ENCODE measurements around the gene RMND5B. TPM values are rescaled to one million over a fixed set of nuclear protein-coding genes. Genes with fewer than 3 reads are reported as not detected.

Gene RMND5B
- total RNA-seq, 1 donor from 2014 or later: 39.5 TPM

- Mint-ChIP-seq H3K9me3 (ENCODE audit: unreplicated experiment) (no peaks in the 10 kb centered on the region), H3K36me3 (ENCODE audit: unreplicated experiment) (no peaks in the 10 kb centered on the region), H3K27ac (ENCODE audit: unreplicated experiment) (no peak overlapping the region), H3K27me3 (ENCODE audit: unreplicated experiment) (no peaks in the 10 kb centered on the region), H3K4me1 (ENCODE audit: unreplicated experiment) (no peaks in the 10 kb centered on the region), H3K4me3 (ENCODE audit: unreplicated experiment) (no peak overlapping the region)
- no peak for DNase-seq (ENCODE audit: extremely low spot score, unreplicated experiment)
- TF ChIP-seq CTCF (IDR thresholded peaks at IDR 0.05): no peak
Measured at GRCh38 chr5:178121391-178122276, 9.2 kb upstream of the RMND5B start.

GRCh38 chr5:178122346-178122745 lies 8.5 kb upstream of the RMND5B start:
- Mint-ChIP-seq H3K27me3 (ENCODE audit: unreplicated experiment) (no peaks in the 10 kb centered on the region), H3K4me1 (ENCODE audit: unreplicated experiment) (no peaks in the 10 kb centered on the region), H3K9me3 (ENCODE audit: unreplicated experiment) (no peaks in the 10 kb centered on the region), H3K4me3 (ENCODE audit: unreplicated experiment) (no peak overlapping the region), H3K36me3 (ENCODE audit: unreplicated experiment) (no peaks in the 10 kb centered on the region), H3K27ac (ENCODE audit: unreplicated experiment) (no peak overlapping the region)
- no peak for TF ChIP-seq CTCF (IDR thresholded peaks at IDR 0.05)
- no peak for DNase-seq (ENCODE audit: extremely low spot score, unreplicated experiment)

GRCh38 chr5:178123094-178123965 lies 7.5 kb upstream of the RMND5B start:
- no peak for DNase-seq (ENCODE audit: extremely low spot score, unreplicated experiment)
- no peak overlapping the region for H3K27ac Mint-ChIP-seq (ENCODE audit: unreplicated experiment)
- H3K36me3 Mint-ChIP-seq (ENCODE audit: unreplicated experiment): no peaks in the 10 kb centered on the region
- no peak for TF ChIP-seq CTCF (IDR thresholded peaks at IDR 0.05)
- H3K27me3 Mint-ChIP-seq (ENCODE audit: unreplicated experiment): no peaks in the 10 kb centered on the region
- H3K9me3 Mint-ChIP-seq (ENCODE audit: unreplicated experiment): no peaks in the 10 kb centered on the region
- H3K4me1 Mint-ChIP-seq (ENCODE audit: unreplicated experiment): no peaks in the 10 kb centered on the region
- H3K4me3 Mint-ChIP-seq (ENCODE audit: unreplicated experiment): no peak overlapping the region

- TF ChIP-seq CTCF (IDR thresholded peaks at IDR 0.05): no peak
- no peaks in the 10 kb centered on the region for H3K4me1 Mint-ChIP-seq (ENCODE audit: unreplicated experiment)
- no peak overlapping the region for H3K27ac Mint-ChIP-seq (ENCODE audit: unreplicated experiment)
- DNase-seq (ENCODE audit: extremely low spot score, unreplicated experiment): no peak
- H3K9me3 Mint-ChIP-seq (ENCODE audit: unreplicated experiment): no peaks in the 10 kb centered on the region
- H3K27me3 Mint-ChIP-seq (ENCODE audit: unreplicated experiment): no peaks in the 10 kb centered on the region
- no peaks in the 10 kb centered on the region for H3K36me3 Mint-ChIP-seq (ENCODE audit: unreplicated experiment)
- no peak overlapping the region for H3K4me3 Mint-ChIP-seq (ENCODE audit: unreplicated experiment)
Measured at GRCh38 chr5:178123966-178124925, 6.6 kb upstream of the RMND5B start.
